ENCODE results near the gene COL1A2.

Gene COL1A2

GRCh38 chr7:94412762-94413322, 18.1 kb downstream of the COL1A2 start:
- DNase-seq, result no peak

GRCh38 chr7:94414481-94414880, 19.8 kb downstream of the COL1A2 start:
- peak; percentile 60 to 87 for DNase-seq

GRCh38 chr7:94414980-94415379, 20.3 kb downstream of the COL1A2 start:
- DNase-seq, result no peak

- DNase-seq, result peak in 1 of 2 experiments; percentile 45
These were observed 22.6 kb downstream of the COL1A2 start for GRCh38 chr7:94417306-94417705.

- peak; percentile 90 to 97 for DNase-seq
These were observed 23.2 kb downstream of the COL1A2 start for GRCh38 chr7:94417901-94418300.

DNA sequence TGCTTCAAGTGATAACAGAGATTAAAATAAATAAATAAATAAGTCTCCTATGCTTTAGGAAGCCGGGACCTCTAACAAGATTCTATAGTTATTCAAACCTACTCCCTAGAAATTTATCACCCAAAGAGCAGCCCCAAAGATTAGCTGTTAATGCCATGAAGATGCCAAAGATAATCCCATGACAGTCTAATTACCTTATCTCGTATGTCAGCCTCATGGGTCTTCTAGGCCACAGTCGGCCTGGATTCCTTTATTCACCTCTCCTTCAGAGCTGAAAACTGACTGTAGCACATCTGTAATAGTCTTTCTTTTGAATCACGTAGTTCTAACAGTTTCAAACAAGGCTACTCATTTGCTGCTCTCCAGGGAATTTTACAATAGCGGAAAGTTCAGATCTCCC, 24.2 kb downstream of the COL1A2 start:
- peak; percentile 16 to 66 for DNase-seq

DNA sequence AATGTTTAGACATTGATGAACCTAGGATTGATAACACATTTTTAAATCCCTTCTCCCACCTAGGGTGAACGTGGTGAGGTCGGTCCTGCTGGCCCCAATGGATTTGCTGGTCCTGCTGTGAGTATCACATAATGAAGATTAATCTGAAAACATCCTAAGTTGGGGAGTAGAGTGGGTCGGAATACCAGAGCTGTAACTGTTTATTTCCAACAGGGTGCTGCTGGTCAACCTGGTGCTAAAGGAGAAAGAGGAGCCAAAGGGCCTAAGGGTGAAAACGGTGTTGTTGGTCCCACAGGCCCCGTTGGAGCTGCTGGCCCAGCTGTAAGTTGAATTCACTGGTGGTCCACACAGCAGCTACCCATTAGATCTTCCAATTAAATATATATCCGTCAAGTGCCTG, 25.6 kb downstream of the COL1A2 start:
- DNase-seq, result no peak

DNA sequence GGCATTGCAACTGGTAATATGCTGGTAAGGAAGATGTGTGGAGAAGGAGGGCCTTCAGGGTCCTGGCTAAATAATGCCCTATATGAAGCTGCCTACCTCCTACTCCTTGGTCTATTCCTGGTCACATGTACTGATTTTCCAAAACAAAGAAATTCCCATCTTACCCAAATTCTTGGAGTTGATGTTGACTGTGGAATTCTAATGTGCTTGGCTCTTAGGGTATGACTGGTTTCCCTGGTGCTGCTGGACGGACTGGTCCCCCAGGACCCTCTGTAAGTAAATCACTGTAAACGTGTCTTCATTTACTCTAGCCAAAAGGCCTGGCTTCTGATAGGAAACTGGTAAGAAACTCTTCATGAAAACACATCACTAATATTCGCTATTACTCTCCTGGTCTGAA, 27.0 kb downstream of the COL1A2 start:
- DNase-seq, result no peak

DNA sequence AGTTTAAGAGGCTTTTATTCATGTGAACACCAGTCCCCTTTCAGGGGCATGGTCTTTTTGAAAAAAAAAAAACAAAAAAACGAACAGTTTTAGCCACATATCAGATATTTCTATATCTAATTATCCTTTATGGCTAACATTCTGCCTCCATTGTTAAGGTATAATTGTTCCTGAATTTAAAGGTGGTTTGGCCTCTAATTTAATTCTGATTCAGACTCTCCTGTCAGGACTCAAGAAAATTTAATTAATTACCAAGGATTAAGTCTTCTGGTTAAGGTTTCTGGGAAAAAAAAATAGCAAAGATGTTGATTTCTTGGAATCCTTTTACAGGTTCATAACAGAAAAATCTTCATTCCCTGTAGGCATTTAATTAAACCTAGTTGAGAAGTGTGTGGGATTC, 27.4 kb downstream of the COL1A2 start:
- DNase-seq, result no peak

DNA sequence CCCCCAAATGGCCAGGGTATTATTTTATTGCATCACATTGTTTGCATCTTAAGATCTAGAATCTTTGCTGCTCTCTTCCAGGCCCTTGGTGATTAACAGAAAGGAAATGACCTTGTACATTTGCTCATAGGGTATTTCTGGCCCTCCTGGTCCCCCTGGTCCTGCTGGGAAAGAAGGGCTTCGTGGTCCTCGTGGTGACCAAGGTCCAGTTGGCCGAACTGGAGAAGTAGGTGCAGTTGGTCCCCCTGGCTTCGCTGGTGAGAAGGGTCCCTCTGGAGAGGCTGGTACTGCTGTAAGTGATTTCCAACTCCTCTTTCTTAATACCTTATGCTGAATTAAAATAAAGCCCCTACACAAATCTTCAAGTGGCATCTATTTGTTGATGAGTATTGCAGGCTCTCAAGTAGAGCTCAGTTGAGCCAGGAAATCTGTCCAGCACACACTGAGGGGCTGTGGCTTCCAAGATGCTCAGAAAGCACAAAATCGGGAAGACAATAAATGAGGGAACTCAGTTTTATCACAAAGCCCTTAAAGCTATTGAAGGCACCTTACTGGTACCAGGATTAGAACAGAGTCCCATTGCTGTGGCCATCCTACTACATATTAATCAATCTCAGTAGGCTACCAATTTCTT, 28.2 kb downstream of the COL1A2 start:
- peak in 1 of 2 experiments; percentile 68 for DNase-seq

- DNase-seq, result peak in 1 of 2 experiments; percentile 35
These were observed 29.4 kb downstream of the COL1A2 start for GRCh38 chr7:94423863-94424735.

GRCh38 chr7:94425546-94425945, 30.9 kb downstream of the COL1A2 start:
- no peak for DNase-seq

- no peak for DNase-seq
These were observed 32.5 kb downstream of the COL1A2 start for GRCh38 chr7:94426980-94427875.

- no peak for DNase-seq
These were observed 34.5 kb downstream of the COL1A2 start for GRCh38 chr7:94429153-94429552.

GRCh38 chr7:94431176-94431575, 36.5 kb downstream of the COL1A2 start:
- DNase-seq, result no peak

- DNase-seq, result no peak
These were observed 37.1 kb downstream of the COL1A2 start for GRCh38 chr7:94431619-94432280.

GRCh38 chr7:94432281-94432670, 37.6 kb downstream of the COL1A2 start:
- DNase-seq, result no peak

- DNase-seq, result no peak
These were observed 38.1 kb downstream of the COL1A2 start for GRCh38 chr7:94432817-94433216.

DNA sequence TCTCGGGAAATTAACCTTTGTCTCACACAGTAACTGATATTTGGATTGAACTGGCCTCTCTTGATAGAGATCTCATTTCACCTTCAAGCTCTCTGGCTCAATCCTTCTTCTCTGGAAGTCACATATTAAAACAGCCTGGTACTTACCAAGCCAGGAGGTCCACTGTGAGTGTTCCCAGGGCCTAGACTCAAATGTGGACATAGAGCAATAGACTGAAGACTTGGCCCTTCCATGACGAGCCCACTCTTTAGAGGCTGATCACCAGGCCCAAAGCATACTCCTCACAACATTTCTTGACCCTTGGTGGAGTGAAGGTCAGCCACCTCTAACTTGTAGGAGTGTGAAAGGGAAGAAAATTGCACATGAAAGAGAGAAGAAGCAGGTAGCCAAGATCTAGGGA, 38.5 kb downstream of the COL1A2 start:
- no peak for DNase-seq

DNA sequence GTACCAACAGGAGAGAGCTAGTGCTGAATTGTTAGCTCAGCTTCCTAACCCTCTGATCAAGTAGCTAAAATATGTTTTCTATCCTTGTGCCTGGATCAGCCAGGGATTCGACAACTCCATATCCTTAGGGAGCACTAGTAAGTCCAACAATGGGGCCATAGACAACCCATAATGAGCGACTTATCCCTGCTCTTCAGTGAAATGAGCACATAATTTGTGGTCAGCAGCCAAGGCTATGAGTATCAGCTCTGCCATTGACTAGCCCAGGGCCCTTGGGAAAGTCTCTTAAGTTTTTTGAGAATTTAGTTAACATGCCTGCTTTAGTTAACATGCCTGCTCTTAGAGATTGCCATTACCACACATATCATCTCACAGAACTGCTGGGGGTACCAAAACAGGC, 39.3 kb downstream of the COL1A2 start:
- DNase-seq, result no peak

- peak; percentile 44 to 71 for DNase-seq
These were observed 41.4 kb downstream of the COL1A2 start for GRCh38 chr7:94436018-94436604.

GRCh38 chr7:94436700-94437099, 42.0 kb downstream of the COL1A2 start:
- no peak for DNase-seq
